ENCODE measurements around the gene FAM89B. TPM values are rescaled to one million over a fixed set of nuclear protein-coding genes. Genes with fewer than 3 reads are reported as not detected.

FAM89B gene
- total and polyA plus RNA-seq, 7 donors = 59.0 to 112 (median 67.4) TPM

GRCh38 chr11:65578667-65579066, 6.3 kb downstream of the FAM89B start:
- TF ChIP-seq, protein P1, sequence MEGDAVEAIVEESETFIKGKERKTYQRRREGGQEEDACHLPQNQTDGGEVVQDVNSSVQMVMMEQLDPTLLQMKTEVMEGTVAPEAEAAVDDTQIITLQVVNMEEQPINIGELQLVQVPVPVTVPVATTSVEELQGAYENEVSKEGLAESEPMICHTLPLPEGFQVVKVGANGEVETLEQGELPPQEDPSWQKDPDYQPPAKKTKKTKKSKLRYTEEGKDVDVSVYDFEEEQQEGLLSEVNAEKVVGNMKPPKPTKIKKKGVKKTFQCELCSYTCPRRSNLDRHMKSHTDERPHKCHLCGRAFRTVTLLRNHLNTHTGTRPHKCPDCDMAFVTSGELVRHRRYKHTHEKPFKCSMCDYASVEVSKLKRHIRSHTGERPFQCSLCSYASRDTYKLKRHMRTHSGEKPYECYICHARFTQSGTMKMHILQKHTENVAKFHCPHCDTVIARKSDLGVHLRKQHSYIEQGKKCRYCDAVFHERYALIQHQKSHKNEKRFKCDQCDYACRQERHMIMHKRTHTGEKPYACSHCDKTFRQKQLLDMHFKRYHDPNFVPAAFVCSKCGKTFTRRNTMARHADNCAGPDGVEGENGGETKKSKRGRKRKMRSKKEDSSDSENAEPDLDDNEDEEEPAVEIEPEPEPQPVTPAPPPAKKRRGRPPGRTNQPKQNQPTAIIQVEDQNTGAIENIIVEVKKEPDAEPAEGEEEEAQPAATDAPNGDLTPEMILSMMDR (IDR thresholded peaks at IDR 0.05) = no peak
- ATAC-seq = no peak
- Histone ChIP-seq H3K9me3 (no peaks in the 10 kb centered on the region), H3K36me3 (ENCODE audit: insufficient read depth in 1 of 2, low read depth in 1 of 2) (peaks cover 6 to 56% of the 10 kb centered on the region in 2 donors), H3K27ac (peak overlapping the region; percentile 98), H3K27me3 (ENCODE audit: insufficient read depth in 3 of 3, low read length in 2 of 3) (no peaks in the 10 kb centered on the region), H3K4me3 (peak overlapping the region; percentile 99), H3K4me1 (peaks cover 55% of the 10 kb centered on the region)
- no peak for DNase-seq
- intact Hi-C loops (cut with DNase I) = no loop called here
- 46 to 73% (median 63%) methylated on average over 3 of the region's 3 CpGs for WGBS, 3 donors

DNA sequence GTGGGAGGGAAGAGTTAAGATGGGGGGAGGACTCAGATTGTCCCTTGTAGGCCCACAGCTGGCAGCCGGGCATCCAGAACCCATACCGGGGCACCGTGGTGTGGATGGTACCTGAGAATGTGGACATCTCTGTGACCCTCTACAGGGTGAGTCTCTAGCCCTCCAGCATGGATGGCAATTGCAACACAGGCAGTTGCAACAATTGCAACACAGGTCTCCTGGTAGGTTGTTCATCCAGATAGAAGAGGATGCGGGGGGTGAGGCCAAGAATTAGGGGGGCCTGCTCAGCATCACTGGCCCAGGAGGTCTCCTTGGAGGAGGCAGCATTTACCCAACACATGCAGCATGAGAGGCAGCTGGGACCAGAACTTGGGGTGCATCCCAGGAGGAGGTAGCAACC, 7.0 kb downstream of the FAM89B start:
- intact Hi-C loops (cut with DNase I) = no loop called here
- H3K36me3 ChIP-seq (ENCODE audit: insufficient read depth in 1 of 2, low read depth in 1 of 2) = peaks cover 6 to 60% of the 10 kb centered on the region in 2 donors
- no peaks in the 10 kb centered on the region for H3K27me3 ChIP-seq (ENCODE audit: insufficient read depth in 3 of 3, low read length in 2 of 3)
- no peak overlapping the region for H3K27ac ChIP-seq
- 77 to 97% (median 84%) methylated on average over 4 of the region's 4 CpGs for WGBS, 3 donors
- TF ChIP-seq, protein P1 (IDR thresholded peaks at IDR 0.05) = no peak
- ATAC-seq (no peak), DNase-seq (no peak)
- H3K4me3 ChIP-seq = no peak overlapping the region
- no peaks in the 10 kb centered on the region for H3K9me3 ChIP-seq
- H3K4me1 ChIP-seq = peaks cover 57% of the 10 kb centered on the region

GRCh38 chr11:65580031-65580692, 7.8 kb downstream of the FAM89B start:
- peak overlapping the region; percentile 76 for H3K27ac ChIP-seq
- intact Hi-C loops (cut with DNase I) = no loop called here
- peaks cover 54% of the 10 kb centered on the region for H3K4me1 ChIP-seq
- no peaks in the 10 kb centered on the region for H3K27me3 ChIP-seq (ENCODE audit: insufficient read depth in 3 of 3, low read length in 2 of 3)
- no peaks in the 10 kb centered on the region for H3K9me3 ChIP-seq
- 79 to 91% (median 87%) methylated on average over 19 of the region's 19 CpGs for WGBS, 3 donors
- no peak overlapping the region for H3K4me3 ChIP-seq
- TF ChIP-seq, protein P1 (IDR thresholded peaks at IDR 0.05) = no peak
- H3K36me3 ChIP-seq (ENCODE audit: insufficient read depth in 1 of 2, low read depth in 1 of 2) = peaks cover 6 to 68% of the 10 kb centered on the region in 2 donors
- ATAC-seq (no peak), DNase-seq (no peak)

DNA sequence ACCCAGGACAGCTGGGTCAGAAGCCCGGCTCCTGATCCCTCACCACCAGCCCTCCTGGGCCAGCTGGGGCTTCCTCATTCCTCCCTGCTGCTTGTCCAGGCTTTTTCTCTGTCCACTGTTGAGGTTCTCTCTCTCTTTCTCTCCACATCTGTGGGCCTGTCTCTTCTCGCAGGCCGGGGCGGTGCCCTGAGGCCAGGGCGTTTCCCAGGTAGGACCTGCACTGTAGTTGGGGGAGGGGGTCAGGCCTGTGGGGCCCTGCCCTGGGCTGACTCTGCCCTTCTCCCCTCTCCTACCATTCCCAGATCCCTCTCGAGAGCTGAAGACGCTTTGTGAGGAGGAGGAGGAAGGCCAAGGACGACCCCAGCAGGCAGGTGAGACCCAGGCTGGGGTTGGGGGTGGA, 8.4 kb downstream of the FAM89B start:
- TF ChIP-seq, protein P1 (IDR thresholded peaks at IDR 0.05) = no peak
- Histone ChIP-seq H3K4me3 (no peak overlapping the region), H3K9me3 (no peaks in the 10 kb centered on the region), H3K36me3 (ENCODE audit: insufficient read depth in 1 of 2, low read depth in 1 of 2) (peaks cover 6 to 73% of the 10 kb centered on the region in 2 donors), H3K27me3 (ENCODE audit: insufficient read depth in 3 of 3, low read length in 2 of 3) (no peaks in the 10 kb centered on the region), H3K4me1 (peaks cover 54% of the 10 kb centered on the region), H3K27ac (peak overlapping the region; percentile 76)
- ATAC-seq (no peak), DNase-seq (no peak)
- intact Hi-C loops (cut with DNase I) = no loop called here
- 92 to 100% (median 94%) methylated on average over 6 to 8 of the region's 8 CpGs for WGBS, 3 donors

GRCh38 chr11:65581928-65582327, 9.6 kb downstream of the FAM89B start:
- WGBS, 3 donors = 87 to 95% (median 89%) methylated on average over 3 of the region's 3 CpGs
- no peak for DNase-seq
- H3K4me3 ChIP-seq = no peak overlapping the region
- no peaks in the 10 kb centered on the region for H3K9me3 ChIP-seq
- peaks cover 6 to 82% of the 10 kb centered on the region in 2 donors for H3K36me3 ChIP-seq (ENCODE audit: insufficient read depth in 1 of 2, low read depth in 1 of 2)
- no peaks in the 10 kb centered on the region for H3K27me3 ChIP-seq (ENCODE audit: insufficient read depth in 3 of 3, low read length in 2 of 3)
- ATAC-seq = no peak
- intact Hi-C loops (cut with DNase I) = no loop called here
- H3K27ac ChIP-seq = peak overlapping the region; percentile 76
- TF ChIP-seq, protein P1 (IDR thresholded peaks at IDR 0.05) = no peak
- H3K4me1 ChIP-seq = peaks cover 66% of the 10 kb centered on the region

All from psoas muscle (tissue), 8 donors.